ENCODE data around the gene APLNR. TPM values are rescaled to one million over a fixed set of nuclear protein-coding genes. Genes with fewer than 3 reads are reported as not detected.

Gene APLNR
- total and polyA plus RNA-seq, 2 of the 8 experiments (the other 6 are each of a cell fraction or from before 2014, with no cell fraction given) = 0.80 TPM; not detected in 1

DNA sequence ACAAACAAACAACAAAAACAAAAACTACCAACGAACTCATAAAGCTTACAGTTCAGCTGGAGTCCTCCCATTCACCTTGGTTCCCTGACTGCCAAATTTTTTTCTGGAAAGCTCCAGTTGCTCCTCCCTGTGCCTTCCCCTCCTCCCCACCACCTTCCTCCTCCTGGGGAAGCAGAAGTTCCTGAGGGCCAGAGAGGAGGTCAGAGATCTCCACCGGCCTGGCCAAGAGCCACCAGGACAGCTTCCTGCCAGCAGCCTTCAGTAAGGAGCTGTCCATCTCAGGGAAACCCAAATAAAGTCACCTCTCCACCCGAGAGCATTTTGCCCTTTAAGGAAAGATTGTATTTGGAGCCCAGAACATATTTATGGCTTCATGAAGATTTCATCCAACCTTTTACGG lies 20.0 kb downstream of the APLNR start (continued):
- TF ChIP-seq, protein P1, sequence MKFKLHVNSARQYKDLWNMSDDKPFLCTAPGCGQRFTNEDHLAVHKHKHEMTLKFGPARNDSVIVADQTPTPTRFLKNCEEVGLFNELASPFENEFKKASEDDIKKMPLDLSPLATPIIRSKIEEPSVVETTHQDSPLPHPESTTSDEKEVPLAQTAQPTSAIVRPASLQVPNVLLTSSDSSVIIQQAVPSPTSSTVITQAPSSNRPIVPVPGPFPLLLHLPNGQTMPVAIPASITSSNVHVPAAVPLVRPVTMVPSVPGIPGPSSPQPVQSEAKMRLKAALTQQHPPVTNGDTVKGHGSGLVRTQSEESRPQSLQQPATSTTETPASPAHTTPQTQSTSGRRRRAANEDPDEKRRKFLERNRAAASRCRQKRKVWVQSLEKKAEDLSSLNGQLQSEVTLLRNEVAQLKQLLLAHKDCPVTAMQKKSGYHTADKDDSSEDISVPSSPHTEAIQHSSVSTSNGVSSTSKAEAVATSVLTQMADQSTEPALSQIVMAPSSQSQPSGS (IDR thresholded peaks at IDR 0.05; ENCODE audit: low read length) = no peak
- TF ChIP-seq BRCA1 (IDR thresholded peaks at IDR 0.05; ENCODE audit: low read depth, low read length) (no peak), BACH1 (IDR thresholded peaks at IDR 0.05; ENCODE audit: low read length) (no peak), SIRT6 (IDR thresholded peaks at IDR 0.05; ENCODE audit: low read length) (no peak), JUN (IDR thresholded peaks at IDR 0.05; ENCODE audit: low read depth, low read length) (no peak)
- TF ChIP-seq, protein P2, sequence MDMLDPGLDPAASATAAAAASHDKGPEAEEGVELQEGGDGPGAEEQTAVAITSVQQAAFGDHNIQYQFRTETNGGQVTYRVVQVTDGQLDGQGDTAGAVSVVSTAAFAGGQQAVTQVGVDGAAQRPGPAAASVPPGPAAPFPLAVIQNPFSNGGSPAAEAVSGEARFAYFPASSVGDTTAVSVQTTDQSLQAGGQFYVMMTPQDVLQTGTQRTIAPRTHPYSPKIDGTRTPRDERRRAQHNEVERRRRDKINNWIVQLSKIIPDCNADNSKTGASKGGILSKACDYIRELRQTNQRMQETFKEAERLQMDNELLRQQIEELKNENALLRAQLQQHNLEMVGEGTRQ (IDR thresholded peaks at IDR 0.05; ENCODE audit: low read length) = no peak
